Stimulated activated CD8-positive, alpha-beta memory T cell treated with anti-CD3 and anti-CD28 coated beads, Interleukin-2, amount 100 ng/mL, for 1 hour (primary cell): ENCODE measurements around the gene PTPRN2.
"Not testable (repeated sequence)": the region's sequence is repeated elsewhere in the genome, so short reads cannot be mapped to it uniquely, and the experiment has no call there.

ENCODE experiments used
- DNase-seq, 2 donors: peaks; one replicate each; pipeline ENCODE4 v3.0.0-alpha.2; 2020; ENCODE audit warnings: low read depth in 2 of 2

PTPRN2 gene

DNA sequence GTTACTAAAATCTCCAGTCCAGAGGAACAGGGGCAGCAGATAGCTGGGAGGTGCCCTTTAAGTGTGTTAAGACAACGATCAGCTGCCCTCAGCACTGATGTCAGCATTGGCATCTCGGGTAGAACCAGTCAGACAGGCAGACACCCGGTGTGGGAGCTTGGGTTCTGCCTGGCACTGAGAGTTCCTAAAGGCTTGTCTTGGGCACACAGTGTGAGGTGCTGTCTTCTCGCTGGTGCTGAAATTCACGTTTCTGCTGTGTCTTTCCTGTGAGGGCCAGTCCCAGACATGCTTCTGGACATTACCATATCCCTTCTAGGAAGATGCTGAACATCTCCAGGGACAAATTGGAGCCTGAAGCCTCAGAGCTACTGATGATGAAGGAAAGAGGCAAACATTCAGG lies 1094.6 kb downstream of the PTPRN2 start:
- DNase-seq = no peak

DNA sequence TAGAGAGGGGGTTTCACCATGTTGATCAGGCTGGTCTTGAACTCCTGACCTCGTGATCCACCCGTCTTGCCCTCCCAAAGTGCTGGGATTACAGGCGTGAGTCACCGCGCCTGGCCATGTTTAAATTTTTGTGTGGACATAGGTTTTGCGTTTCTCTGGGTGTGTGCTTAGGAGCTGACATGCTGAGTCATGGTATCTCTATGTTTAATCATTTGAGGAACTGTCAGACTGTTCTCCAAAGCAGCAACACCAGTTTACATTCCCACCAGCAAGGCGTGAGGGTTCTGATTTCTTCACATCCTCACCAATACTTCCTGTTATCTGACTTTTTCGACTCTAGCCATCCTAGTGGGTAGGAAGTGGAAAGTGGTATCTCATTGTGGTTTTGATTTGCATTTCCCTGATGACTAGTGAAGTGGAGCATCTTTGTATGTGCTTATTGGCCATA lies 1097.1 kb downstream of the PTPRN2 start:
- DNase-seq = peak in 1 of 2 donors; percentile 16

DNA sequence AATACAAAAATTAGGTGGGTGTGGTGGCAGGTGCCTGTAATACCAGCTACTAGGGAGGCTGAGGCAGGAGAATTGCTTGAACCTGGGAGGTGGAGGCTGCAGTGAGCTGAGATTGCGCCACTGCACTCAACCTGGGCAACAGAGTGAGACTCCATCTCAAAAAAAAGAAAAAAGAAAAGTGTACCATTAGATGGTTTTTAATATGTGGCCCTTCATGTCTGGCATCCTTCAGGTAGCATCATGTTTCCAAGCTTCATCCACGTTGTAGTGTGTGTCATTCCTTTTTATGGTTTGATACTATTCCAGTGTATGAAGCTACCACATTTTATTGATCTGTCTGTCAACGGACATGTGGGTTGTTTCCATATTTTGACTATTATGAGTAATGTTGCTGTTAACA lies 1097.8 kb downstream of the PTPRN2 start:
- DNase-seq = not testable (repeated sequence)
